Stimulated activated CD8-positive, alpha-beta memory T cell treated with anti-CD3 and anti-CD28 coated beads, Interleukin-12 subunit alpha, Interleukin-12 subunit beta, amount 100 ng/mL, for 24 hours (primary cell): ENCODE measurements around the gene BEND5.

Experiments
- DNase-seq: peaks from one replicate; pipeline ENCODE4 v3.0.0-alpha.2; 2020; ENCODE audit errors: extremely low read depth

BEND5 gene

GRCh38 chr1:48761986-48762385 lies 14.7 kb downstream of the BEND5 start:
- no peak for DNase-seq

GRCh38 chr1:48761411-48761810 lies 15.3 kb downstream of the BEND5 start:
- DNase-seq, result no peak

DNA sequence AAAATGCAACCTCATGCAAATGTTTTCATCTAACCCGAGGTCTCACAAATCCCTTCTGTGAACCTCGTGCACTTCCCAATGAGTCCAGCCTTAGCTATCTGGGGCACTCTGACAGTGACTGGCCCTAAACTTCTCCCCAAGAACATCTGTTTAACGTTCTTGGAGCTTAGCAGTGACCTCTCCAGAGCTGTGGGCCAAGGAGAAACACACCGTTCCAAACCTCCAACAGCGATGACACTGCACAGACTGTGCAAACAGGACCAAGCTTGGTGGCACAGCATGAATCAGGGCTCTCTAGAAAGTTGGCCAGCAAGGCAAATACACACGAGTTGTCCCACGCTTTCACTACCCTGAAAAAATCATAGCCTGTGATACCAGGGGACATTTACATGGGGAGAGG lies 15.8 kb downstream of the BEND5 start:
- DNase-seq, result no peak

- no peak for DNase-seq
Observed at GRCh38 chr1:48758976-48759375, 17.7 kb downstream of the BEND5 start.

DNA sequence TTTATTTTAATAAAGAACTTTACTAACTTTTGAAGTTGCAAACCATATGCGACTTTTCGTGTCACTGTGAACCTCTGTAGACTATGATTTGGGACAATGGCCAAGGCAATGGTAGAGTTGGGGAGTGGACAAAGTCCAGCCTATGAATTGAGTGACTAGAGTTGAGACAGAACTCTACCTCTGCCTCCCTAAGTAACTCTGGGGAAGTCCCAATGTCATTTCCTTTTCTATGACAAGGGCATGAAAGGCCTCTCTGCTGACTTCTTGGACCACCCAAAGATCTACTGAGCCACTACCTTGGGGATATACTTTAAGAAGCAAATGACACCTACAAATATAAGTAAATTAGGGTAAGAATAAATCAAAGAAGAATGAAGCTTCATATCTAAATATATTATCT lies 19.3 kb downstream of the BEND5 start:
- no peak for DNase-seq

- DNase-seq, result no peak
Observed at GRCh38 chr1:48756683-48757316, 19.9 kb downstream of the BEND5 start.

GRCh38 chr1:48753293-48753692 lies 23.4 kb downstream of the BEND5 start:
- DNase-seq, result no peak

DNA sequence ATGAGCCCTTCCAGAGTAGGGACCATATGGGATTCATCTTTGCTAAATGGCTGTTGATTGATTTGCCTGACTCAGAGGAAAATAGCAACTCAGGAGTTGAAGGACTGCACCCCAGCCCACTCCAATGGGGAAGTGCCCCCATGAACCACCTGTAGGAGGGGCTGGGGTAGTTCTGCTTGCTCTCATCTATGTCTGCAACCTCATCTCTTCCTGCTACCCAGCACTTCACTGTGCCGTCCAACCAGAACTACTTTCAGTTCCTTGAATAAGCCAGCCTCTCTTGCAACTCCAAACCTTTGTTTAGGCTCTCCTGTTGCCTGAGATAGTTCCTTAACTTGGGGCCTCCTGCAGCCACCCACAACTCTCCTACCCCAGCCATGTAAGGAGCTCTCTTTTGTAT lies 26.6 kb downstream of the BEND5 start:
- no peak for DNase-seq

DNA sequence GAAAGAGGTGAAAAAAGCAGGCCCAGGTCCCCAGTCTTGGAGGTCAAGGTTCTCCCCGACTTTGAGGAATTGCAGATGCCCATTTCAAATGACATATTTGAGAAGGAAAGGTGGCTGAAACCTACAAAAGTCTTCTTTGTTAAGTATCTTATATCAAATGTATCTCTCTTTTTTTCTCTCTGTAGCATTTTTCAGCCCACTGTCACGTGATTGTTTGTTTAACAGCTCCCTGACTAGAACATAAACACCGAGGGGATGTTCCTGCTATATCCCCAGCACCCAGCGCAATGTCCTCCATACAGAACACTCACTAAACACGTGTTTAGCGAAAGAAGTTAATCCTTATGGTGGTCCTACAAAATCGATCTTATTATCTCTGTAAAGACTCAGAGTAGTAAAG lies 27.6 kb downstream of the BEND5 start:
- DNase-seq, result no peak

DNA sequence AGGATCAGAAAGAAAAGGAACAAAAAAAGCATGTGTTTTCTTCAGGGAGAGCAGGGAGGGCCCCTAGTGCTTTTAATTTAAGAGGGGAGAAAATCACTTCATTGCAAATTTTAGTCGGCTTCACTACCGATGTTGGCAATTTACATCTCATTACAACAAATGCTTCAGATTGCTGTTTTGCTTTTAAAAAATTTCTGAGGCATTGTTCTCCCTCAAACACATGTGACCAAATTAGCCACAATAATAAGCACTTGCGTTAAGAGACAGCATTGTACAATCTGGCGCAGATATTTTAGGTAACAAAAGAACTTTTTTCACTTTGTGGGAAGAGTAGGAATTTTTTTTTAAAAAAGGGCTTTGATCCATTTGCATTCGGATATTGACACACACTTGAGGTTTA lies 29.8 kb downstream of the BEND5 start:
- DNase-seq, result no peak

DNA sequence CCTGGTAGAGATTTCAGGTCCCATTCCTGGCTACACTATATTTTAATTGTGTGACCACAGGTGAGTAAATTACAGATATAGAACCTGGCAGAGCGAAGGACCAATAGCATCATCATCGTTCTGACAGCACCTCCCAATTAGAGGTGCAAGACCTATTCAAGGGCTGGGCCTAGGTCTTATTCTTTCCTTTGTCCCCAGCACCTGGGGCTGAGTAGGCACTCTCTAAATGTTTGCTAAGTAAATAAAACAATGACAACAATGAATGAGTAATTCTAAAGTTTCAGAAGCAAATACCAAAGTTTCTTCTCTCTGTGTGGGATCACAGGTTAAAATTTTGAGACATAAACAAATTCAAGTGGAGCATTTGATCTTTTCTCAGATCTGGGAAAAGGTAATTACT lies 32.7 kb downstream of the BEND5 start:
- no peak for DNase-seq

- no peak for DNase-seq
Observed at GRCh38 chr1:48743480-48743879, 33.2 kb downstream of the BEND5 start.

- no peak for DNase-seq
Observed at GRCh38 chr1:48741380-48741779, 35.3 kb downstream of the BEND5 start.

- no peak for DNase-seq
Observed at GRCh38 chr1:48740621-48741020, 36.1 kb downstream of the BEND5 start.

DNA sequence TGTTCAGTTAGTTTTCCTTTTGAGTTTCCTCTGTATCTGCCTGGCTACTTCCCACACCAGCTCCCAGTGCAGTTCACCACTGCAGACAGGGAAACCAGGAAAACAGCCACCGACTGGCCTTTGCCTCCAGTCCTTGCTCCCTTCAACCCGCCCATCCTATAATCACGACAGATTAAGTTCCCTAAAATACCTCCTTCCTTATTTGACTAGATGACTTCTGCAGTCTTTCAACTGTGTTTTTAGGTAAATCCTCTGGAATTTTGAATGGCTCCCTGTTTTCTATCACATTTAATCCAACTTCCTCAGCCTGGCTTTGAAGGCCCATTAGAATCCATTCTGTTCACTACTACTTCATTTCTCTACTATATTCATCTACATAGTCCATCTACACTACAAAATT lies 37.6 kb downstream of the BEND5 start:
- DNase-seq, result no peak

DNA sequence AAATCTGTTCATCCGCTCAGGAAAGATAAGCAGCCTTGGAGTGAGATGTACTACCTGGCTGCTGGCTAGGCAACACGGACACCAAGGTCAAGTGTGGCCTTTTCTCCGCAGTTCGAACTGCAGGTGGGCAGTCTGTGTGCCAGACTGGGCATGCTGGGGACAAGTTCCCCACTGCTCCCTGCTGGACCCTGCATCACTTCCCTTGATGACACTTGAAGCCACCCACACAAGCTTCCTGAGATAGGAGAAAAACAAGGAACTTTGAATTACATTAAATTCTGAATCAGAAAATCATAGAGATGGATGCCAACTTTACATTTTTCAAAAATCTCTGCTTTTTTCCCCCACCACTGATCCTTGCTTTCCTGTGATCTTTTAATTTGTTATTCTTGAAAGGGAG lies 38.3 kb downstream of the BEND5 start:
- DNase-seq, result no peak

GRCh38 chr1:48735796-48736195 lies 40.9 kb downstream of the BEND5 start:
- no peak for DNase-seq

DNA sequence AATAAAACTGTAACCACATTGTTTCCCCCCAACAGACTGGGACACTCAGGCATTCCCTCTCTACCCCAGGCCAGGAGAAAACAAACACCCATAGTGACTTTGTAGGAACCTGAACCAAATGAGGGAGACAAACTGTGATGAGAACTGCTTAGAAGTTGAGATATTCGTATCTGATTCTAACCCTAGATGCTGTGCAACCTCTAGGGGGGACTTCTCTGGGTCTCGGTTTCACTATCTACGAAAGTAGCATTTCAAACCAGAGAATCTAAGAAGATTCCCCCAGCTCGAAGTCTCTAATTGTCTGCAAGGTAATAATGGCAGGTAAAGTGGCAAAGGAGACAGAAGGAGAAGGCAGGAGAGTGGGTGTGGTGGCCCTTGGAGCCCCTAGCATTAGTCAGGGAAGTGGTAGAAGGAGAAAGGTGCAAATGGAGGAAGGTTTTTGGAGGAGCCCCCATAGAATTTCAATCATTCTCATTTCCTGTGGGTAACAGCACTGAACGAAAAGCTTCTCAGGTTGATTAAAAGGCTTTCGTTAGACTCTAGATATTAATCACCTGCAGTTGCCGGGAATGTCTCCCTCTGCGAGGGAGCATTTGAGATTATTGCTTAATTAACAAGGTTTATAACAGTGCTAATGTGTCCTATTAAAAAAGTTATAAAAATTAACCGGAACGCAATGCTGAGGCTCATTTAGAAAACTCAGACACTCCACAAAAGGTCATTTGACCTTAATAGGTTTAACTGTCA lies 46.4 kb downstream of the BEND5 start:
- no peak for DNase-seq

- DNase-seq, result no peak
Observed at GRCh38 chr1:48728584-48728983, 48.1 kb downstream of the BEND5 start.

GRCh38 chr1:48726557-48727215 lies 50.0 kb downstream of the BEND5 start:
- no peak for DNase-seq

DNA sequence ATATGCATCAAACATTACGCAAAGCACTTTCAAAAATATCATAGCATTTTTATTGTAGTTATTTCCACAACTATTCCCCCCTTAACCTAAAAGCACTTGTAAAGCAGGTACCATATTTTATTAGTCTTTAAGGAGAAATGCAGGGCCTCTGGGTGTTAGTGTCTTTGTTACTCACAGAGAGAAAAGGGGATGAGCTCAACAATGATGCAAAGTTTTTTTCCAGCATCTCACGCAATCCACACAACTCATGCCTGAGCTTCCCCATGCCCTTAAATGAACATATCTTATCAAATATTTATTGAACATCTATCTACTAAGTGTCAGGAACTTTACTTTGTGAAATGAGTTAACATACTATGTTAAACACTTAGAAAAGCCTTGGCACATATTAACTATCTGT lies 50.6 kb downstream of the BEND5 start:
- no peak for DNase-seq

- no peak for DNase-seq
Observed at GRCh38 chr1:48725341-48726046, 51.2 kb downstream of the BEND5 start.

DNA sequence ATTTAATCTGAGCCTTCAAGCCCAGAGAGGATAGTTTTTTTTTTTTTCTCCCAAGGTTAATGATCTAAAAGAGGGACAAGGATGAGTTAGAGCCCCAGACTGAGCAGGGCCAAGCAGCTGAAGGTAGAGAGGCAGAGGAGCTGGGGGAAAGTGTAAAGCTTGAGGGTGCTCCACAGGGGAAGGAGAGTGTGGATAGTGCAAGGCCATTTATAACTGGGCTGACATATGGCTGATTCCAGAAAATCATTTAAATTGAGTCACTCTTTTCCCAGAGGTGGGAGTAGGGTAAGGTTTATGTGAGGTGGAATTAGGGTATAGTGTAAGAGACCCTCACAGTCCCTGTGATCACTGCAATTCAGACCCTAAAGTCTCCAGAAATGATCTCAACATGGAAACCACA lies 55.8 kb downstream of the BEND5 start:
- no peak for DNase-seq
